SK-MEL-5 (cell line): ENCODE measurements around the gene CCDC74A. TPM values are rescaled to one million over a fixed set of nuclear protein-coding genes. Genes with fewer than 3 reads are reported as not detected.
"Not testable (repeated sequence)": the region's sequence is repeated elsewhere in the genome, so short reads cannot be mapped to it uniquely, and the experiment has no call there.

ENCODE experiments used
- DNase-seq: peaks from one replicate; pipeline ENCODE4 v3.0.0-alpha.2; 2016; ENCODE audit warnings: low read depth, low spot score
- in situ Hi-C: cut with HindIII; loops from 2 replicates; pipeline ENCODE4 v1.10.0; 2016; ENCODE audit warnings: low sequenced_read_pairs, high pct_unique_total_duplicates, low pct_unique_long_range_greater_than_20kb
- polyA plus RNA-seq, 2 experiments: library from polyadenylated mRNA; depleted of rRNA; stranded (reverse); fragments of >200 nt; gene quantifications; 2 replicates each; pipeline ENCODE4 v1.2.3, GENCODE V29; 2015
- total RNA-seq: library from RNA; depleted of rRNA; stranded (reverse); fragments of >200 nt; shearing (Covaris generic); gene quantifications from 2 replicates; pipeline ENCODE4 v1.2.3, GENCODE V29; 2014; rRNA removed

CCDC74A gene
- total RNA-seq, result 2.3 and 3.8 TPM in 2 replicates
- 3.1 and 4.3 TPM in 2 replicates for polyA plus RNA-seq (2015; cell fraction: cytosol; rRNA removed)
- 9.4 and 12.6 TPM in 2 replicates for polyA plus RNA-seq (2015; cell fraction: nucleus; rRNA removed)

DNA sequence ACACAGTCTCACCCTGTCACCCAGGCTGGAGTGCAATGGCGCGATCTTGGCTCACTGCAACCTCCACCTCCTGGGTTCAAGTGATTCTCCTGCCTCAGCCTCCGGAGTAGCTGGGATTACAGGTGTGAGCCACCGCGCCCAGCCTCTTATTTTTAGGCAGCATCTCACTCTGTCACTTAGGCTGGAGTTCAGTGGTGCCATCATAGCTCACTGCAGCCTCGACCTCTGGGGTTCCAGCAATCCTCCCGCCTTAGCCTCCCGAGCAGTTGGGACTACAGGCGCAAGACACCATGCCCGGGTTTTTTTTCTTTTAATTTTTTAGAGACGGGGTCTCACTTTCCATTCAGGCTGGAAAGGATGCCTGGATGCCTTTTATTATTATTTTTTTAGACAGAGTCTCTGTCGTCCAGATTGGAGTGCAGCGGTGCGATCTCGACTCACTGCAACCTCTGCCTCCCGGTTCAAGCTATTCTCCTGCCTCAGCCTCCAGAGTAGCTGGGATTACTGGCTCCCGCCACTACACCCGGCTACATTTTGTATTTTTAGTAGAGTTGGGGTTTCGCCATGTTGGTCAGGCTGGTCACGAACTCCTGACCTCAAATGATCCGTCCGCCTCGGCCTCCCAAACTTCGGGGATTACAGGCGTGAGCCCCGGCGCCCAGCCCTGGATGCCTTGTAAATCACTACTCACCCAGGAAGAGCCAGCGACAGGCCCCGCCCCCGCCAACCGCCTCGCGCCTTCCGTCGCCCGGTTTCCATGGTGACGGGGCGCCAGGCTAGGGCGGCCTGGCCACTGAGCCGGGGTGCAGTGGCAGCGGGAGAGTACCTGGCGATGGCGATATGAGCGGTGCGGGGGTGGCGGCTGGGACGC is at the start of gene CCDC74A:
Gene CCDC74A (plus strand): TSS at position 758 of the 871 bp plus-strand sequence. CDS start 83 bp downstream, at position 841.
- peak; percentile 33 for DNase-seq
- in situ Hi-C loops, result not testable (repeated sequence)

- in situ Hi-C loops, DNase-seq: not testable (repeated sequence)
These were observed 49.4 kb upstream of the CCDC74A start for GRCh38 chr2:131478074-131478849.

DNA sequence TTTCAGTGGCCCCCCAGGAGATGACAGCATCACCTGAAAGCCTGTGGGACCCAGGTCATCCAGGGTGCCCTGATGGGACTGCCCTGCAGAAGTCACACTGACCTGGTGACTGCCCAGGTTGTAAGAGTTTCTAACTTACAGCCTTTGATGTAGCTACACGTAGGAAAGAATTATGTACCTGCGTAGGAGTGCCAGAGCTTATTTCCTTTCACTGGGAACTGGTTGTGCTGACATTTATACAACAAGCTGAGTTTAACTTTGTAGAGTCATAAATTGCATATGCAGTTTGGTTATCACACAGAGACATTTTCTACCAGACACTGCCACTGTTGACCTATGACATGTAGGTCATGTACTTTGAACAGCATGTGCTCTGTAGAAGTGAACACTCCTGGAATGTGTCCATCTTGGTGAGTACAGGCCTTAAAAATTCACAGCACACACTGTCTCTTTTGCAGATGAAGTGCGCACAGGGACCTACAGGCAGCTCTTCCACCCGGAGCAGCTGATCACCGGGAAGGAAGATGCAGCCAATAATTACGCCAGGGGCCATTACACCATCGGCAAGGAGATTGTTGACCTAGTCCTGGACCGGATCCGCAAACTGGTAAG is 48.7 kb upstream of the CCDC74A start:
- in situ Hi-C loops, DNase-seq: not testable (repeated sequence)

- in situ Hi-C loops, DNase-seq: not testable (repeated sequence)
These were observed 47.3 kb upstream of the CCDC74A start for GRCh38 chr2:131480351-131480750.

GRCh38 chr2:131482506-131483155 is 45.1 kb upstream of the CCDC74A start:
- DNase-seq, in situ Hi-C loops: not testable (repeated sequence)

DNA sequence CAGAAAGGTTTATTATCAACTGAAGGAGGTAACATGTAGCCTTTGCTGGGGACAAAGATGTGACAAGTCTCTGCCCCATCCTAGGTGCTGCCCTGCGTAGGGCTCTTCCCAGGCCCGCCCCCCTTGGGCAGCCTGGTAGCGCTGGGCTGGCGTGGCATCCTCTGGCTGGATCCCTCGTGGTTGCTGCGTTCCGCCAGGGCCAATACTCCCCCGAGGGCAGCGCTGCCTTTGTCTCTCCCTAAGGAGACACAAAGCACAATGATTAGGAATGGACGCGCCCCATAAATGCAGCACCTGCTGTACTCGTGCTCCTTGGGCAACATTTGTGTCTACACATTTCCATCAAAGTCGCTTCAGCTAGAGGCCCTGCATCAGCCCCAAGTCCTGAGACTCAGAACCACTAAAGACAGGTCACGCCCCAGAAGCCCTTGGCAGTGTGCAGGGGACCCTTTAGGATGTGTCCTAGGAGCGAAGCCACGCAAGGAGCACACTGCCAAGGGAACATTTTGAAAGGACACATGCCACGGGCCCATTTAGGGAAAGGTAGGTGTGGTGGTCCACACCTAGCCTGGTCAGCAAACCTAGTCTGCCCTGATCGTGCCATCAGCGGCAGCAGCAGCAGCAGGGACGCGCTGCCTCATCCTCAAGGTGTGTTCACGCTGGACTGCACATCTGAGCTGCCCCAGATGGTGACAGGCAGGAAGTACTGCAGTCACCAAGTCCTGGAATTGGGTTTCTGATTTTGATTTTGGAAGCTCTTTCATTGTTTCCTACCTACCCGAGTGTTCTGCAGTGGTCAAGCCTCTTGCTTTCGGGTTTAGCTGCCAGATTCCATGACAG is 43.5 kb upstream of the CCDC74A start:
- DNase-seq, result not testable (repeated sequence)

GRCh38 chr2:131484906-131485460 is 42.7 kb upstream of the CCDC74A start:
- DNase-seq, in situ Hi-C loops: not testable (repeated sequence)

More for the DNA sequence above, 43.5 kb upstream of the CCDC74A start:
- in situ Hi-C loops, result not testable (repeated sequence)

DNA sequence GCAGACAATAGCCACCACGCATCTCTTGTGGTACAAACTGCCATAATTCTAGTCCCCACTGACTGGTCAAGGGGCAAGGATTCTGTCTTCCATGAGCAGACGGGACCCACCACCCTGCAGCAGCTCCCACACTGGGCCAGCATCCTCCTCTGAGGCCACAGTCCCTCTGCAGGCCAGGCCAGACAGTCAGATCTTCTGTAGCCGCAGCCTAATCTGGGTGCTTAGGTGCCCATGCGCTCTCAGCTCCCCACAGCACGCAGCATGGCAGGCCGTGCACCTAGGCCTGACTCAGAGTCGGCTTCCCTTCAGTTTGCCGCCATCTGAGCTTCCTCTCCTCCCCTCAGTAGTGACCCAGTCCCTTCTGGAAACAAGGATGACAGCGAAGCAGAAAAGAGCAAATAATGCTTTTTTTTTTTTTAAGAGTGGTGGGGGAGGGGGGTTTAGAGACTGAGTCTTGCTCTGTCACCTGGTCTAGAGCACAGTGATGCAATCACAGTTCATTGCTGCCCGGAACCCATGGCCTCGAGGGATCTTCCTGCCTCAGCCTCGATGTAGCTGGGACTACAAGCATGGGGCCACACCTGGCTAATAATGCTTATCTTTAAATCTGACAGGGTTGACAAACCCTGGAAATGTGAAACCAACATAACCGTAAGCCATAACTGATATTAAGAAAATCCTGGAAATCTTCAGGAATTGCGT is 41.3 kb upstream of the CCDC74A start:
- DNase-seq, in situ Hi-C loops: not testable (repeated sequence)

- in situ Hi-C loops, result no loop called here
- DNase-seq, result no peak
These were observed 39.1 kb upstream of the CCDC74A start for GRCh38 chr2:131488306-131489205.

DNA sequence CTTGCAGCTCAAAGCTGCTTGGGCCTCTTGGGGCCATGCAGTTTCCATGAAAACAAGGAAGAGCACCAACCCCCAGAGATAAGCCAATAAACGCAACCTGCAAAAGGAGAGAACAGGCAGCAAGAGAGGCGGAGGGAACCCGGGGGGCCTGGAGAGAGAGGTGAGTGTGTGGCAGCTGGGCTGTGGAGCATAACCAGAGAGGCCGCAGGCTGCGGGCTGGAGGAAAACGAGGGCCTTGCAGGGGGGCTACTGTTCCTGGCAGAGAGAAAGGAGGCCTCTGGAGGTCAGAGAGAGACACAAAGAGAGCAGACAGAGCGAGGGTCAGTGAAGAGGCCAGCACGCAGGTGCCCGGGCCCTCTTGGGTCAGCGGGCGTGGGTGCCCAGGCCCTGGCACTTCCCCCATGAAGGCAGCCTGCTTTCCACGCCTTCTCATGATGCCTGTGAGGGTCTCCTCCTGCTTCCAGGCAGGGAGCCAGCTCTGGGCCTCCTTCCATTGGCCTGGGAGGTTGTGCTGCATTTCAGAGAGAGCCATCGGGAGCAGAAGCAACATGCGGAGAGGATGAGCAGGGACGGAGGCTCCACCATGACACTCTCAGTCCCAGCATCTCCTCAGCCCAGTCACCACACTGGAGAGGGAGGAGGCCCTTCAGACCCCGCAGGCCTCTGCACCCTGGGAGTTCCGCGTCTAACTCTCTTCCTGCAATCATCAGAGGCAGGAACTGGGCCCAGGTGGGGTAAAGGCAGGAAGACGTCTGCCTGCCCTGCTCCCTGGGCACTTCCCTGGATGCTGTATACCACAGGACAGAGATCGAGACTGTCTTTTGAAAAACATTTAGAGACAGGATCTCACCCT is 36.8 kb upstream of the CCDC74A start:
- DNase-seq, in situ Hi-C loops: not testable (repeated sequence)

DNA sequence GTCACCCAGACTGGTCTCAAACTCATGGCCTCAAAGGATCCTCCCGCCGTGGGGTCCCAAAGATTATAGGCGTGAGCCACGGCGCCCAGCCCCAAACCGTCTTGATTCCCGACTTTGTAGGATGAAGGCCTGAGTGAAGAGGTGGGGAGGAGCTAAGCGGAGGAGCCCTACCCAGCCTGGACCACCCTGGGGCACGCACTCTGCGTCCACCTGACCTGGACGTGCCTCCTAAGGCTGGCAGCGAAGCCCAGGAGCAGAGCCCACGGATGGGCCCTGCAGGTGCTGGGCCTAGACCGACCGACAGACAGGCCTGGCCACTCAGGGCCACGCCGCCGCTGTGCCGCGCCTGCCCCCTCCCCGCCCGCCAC is 36.2 kb upstream of the CCDC74A start:
- in situ Hi-C loops, DNase-seq: not testable (repeated sequence)

DNA sequence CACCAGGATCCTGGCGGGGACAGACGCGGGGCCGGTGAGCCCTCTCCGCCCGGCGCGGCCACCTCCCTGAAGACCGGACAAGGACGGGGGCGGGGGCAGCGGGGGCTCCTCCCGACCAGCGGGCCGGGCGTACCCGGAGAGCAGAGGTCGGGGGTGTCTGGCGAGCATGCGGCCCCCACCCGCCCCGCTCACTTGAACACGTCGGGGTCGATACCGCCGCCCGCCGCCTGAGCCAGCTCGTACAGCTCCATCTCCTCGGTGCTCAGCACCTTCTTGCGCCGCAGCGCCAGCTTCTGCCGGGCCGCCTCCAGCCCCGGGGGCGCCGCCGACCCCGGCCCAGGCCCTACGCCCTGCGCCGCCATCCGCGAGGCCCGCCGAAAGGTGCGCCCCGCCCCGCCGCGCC is 35.7 kb upstream of the CCDC74A start, which contains the start of gene MZT2A:
Gene MZT2A (minus strand): TSS at position 383 of the 403 bp plus-strand sequence. CDS start 21 bp downstream, at position 362.
- DNase-seq, in situ Hi-C loops: not testable (repeated sequence)

GRCh38 chr2:131492418-131493198 is 35.1 kb upstream of the CCDC74A start:
- in situ Hi-C loops, result no loop called here
- peak; percentile 94 for DNase-seq
